ENCODE data around the gene SLC25A27. TPM values are rescaled to one million over a fixed set of nuclear protein-coding genes. Genes with fewer than 3 reads are reported as not detected.

SLC25A27 gene
- total and polyA plus RNA-seq, 9 of the 15 experiments (the other 6 are each of a cell fraction or from before 2014, with no cell fraction given), result not detected

- TF ChIP-seq SRSF3 (IDR thresholded peaks at IDR 0.05; ENCODE audit: insufficient read depth, low read length) (no peak), HMG20B (CRISPR knock-in tag; IDR thresholded peaks at IDR 0.05) (no peak), MAZ (CRISPR knock-in tag; conservative IDR thresholded peaks at IDR 0.05 in 1 of 2, IDR thresholded peaks at IDR 0.05 in 1 of 2) (no peak), ZNF316 (IDR thresholded peaks at IDR 0.05) (no peak)
Observed at GRCh38 chr6:46684771-46685170, 32.0 kb downstream of the SLC25A27 start (continued).

GRCh38 chr6:46687619-46688097 lies 34.9 kb downstream of the SLC25A27 start, which contains the start of gene TDRD6:
Gene TDRD6 (plus strand): TSS chr6:46687885. CDS start chr6:46688129, 244 bp downstream.
- Histone ChIP-seq H3K79me2 (ENCODE audit: control insufficient read depth, insufficient read depth, low read length) (no peaks in the 10 kb centered on the region), H3K4me1 (replicated peaks in 1 of 2; ENCODE audit: control insufficient read depth in 2 of 2, insufficient read depth in 2 of 2, low read length in 2 of 2) (peaks cover 0 to 14% of the 10 kb centered on the region in 2 experiments; a peak in 2 of 5 replicates), H3K27me3 (ENCODE audit: control insufficient read depth in 2 of 2, insufficient read depth in 2 of 2, low read length in 2 of 2) (peaks cover 0 to 11% of the 10 kb centered on the region in 2 experiments; a peak in 1 of 5 replicates), H3K9ac (ENCODE audit: insufficient read depth in 1 of 2, low read depth in 2 of 2, low read length in 2 of 2) (no peak within 1 kb of the TSS), H3K4me3 (no peak within 1 kb of the TSS), H3K36me3 (ENCODE audit: control insufficient read depth, insufficient read depth, low read length) (no peaks in the 10 kb centered on the region), H2AFZ (ENCODE audit: low read depth, low read length) (peak within 1 kb of the TSS; percentile 44; the same call in 1 of the 2 replicates), H3K9me1 (ENCODE audit: control insufficient read depth, insufficient read depth, low read length) (no peaks in the 10 kb centered on the region), H3K4me2 (ENCODE audit: insufficient read depth, low read length) (no peak within 1 kb of the TSS), H3K27ac (ENCODE audit: extremely low read depth, low read depth, low read length) (no peak within 1 kb of the TSS), H4K20me1 (replicated peaks; ENCODE audit: control insufficient read depth, insufficient read depth, low read length) (no peaks in the 10 kb centered on the region), H3K9me3 (replicated peaks; ENCODE audit: control insufficient read depth, insufficient read depth, low read depth, low read length) (no peaks in the 10 kb centered on the region)
- ChIA-PET CTCF (ENCODE audit: low intra/inter-chr PET ratio) (no interaction called here), POLR2A (interaction anchor here (0.6 kb wide), 1 partner anchor 33 kb away, joined by 4 read pairs; no protein-coding TSS in a partner anchor)
- no TSS peak for BruUV-seq (replicated peaks)
- ATAC-seq, result peak; percentile 65
- WGBS (ENCODE audit: insufficient coverage, low coverage, missing lambda C conversion rate), result 27% methylated on average over 38 of the region's 41 CpGs
- in situ Hi-C loops (cut with MboI), result no loop called here
- intact Hi-C loops (cut with micrococcal nuclease), result no loop called here
- FAIRE-seq, result no peak
- peak; percentile 3 to 45 (median 20) for DNase-seq (ENCODE audit: extremely low read depth in 1 of 4, low spot score in 3 of 4)
- TF ChIP-seq SAP30 (IDR thresholded peaks at IDR 0.05; ENCODE audit: borderline replicate concordance, insufficient read depth, low read depth, low read length, poor library complexity, severe bottlenecking), result no peak
- TF ChIP-seq E2F6 (IDR thresholded peaks at IDR 0.05; ENCODE audit: borderline replicate concordance in 1 of 2, extremely low read depth in 1 of 2, insufficient read depth in 1 of 2, insufficient read length in 1 of 2, low read depth in 1 of 2, low read length in 1 of 2, poor library complexity in 1 of 2, severe bottlenecking in 1 of 2), result peak in 1 of 2 experiments; percentile 18
- no peak for TF ChIP-seq THRAP3 (IDR thresholded peaks at IDR 0.05; ENCODE audit: borderline replicate concordance)
- TF ChIP-seq CXXC5 (CRISPR knock-in tag; IDR thresholded peaks at IDR 0.05), result peak; percentile 33; the same call in 1 of the 2 replicates
- peak; percentile 30; the same call in 1 of the 2 replicates for TF ChIP-seq L3MBTL2 (IDR thresholded peaks at IDR 0.05)
- TF ChIP-seq MAFG (tag; conservative IDR thresholded peaks at IDR 0.05), result no peak
